ENCODE results near the gene PPFIA4. TPM values are rescaled to one million over a fixed set of nuclear protein-coding genes. Genes with fewer than 3 reads are reported as not detected.

The PPFIA4 gene
- total RNA-seq, 1 experiment from 2014 or later, result 10.8 TPM

DNA sequence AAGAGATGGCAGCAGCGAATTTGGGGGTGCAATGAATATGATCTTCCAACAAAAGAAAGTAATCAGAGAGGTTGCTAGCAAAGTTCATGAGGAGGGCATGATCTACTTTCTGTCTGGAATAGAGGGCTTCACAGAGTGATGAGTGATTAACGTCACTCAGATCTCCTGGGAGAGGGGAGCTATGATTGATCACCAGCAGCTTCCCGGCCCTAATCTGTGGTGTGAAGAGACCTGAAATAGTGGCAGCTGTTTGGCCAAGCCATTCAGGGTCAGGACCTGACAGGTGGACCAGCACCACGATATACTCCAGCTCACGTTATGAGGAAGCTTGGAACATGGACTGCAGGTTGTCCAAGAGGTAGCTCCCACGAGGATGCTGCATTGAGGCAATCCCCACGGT, 39.0 kb upstream of the PPFIA4 start:
- Histone ChIP-seq H3K27me3 (ENCODE audit: insufficient read depth, low read length) (no peaks in the 10 kb centered on the region), H3K36me3 (ENCODE audit: control insufficient read depth in 1 of 2, insufficient read depth in 2 of 2, low read length in 2 of 2) (no peaks in the 10 kb centered on the region), H3K79me2 (ENCODE audit: insufficient read depth, low read length) (no peaks in the 10 kb centered on the region), H3K9ac (ENCODE audit: low read length) (no peak overlapping the region), H2AFZ (ENCODE audit: low read depth, low read length, poor library complexity, severe bottlenecking) (no peak overlapping the region), H3K9me3 (ENCODE audit: control insufficient read depth in 1 of 2, insufficient read depth in 1 of 2, low read depth in 1 of 2, low read length in 2 of 2) (no peaks in the 10 kb centered on the region), H3K4me1 (ENCODE audit: control insufficient read depth in 1 of 2, insufficient read depth in 2 of 2, low read length in 2 of 2) (peaks cover 4 to 8% of the 10 kb centered on the region in 2 experiments; a peak in 3 of 4 replicates), H3K4me2 (ENCODE audit: low read length) (no peak overlapping the region), H4K20me1 (ENCODE audit: insufficient read depth) (no peaks in the 10 kb centered on the region), H3K27ac (ENCODE audit: low read depth, low read length) (no peak overlapping the region), H3K4me3 (replicated peaks in 1 of 2; ENCODE audit: low read depth in 1 of 2, low read length in 2 of 2) (no peak overlapping the region), H3K9me2 (ENCODE audit: insufficient read depth) (no peaks in the 10 kb centered on the region)
- no TSS peak for BruUV-seq (replicated peaks)
- POLR2A ChIA-PET, result no interaction called here
- intact Hi-C loops (cut with micrococcal nuclease), result no loop called here
- ATAC-seq (no peak), DNase-seq (ENCODE audit: low read depth, low spot score) (no peak)
- CTCF ChIA-PET, result no interaction called here
- RAD21 ChIA-PET (ENCODE audit: low non-redundant PET in 1 of 2, low total read pairs in 2 of 2, uncharacterized antibody in 2 of 2, unreplicated experiment in 2 of 2), result interaction anchor here in 1 of 2 experiments (0.6 kb wide), 1 partner anchor 9 kb away, joined by 5 read pairs; no protein-coding TSS in a partner anchor
- TF ChIP-seq EZH2 (IDR thresholded peaks at IDR 0.05), result no peak

DNA sequence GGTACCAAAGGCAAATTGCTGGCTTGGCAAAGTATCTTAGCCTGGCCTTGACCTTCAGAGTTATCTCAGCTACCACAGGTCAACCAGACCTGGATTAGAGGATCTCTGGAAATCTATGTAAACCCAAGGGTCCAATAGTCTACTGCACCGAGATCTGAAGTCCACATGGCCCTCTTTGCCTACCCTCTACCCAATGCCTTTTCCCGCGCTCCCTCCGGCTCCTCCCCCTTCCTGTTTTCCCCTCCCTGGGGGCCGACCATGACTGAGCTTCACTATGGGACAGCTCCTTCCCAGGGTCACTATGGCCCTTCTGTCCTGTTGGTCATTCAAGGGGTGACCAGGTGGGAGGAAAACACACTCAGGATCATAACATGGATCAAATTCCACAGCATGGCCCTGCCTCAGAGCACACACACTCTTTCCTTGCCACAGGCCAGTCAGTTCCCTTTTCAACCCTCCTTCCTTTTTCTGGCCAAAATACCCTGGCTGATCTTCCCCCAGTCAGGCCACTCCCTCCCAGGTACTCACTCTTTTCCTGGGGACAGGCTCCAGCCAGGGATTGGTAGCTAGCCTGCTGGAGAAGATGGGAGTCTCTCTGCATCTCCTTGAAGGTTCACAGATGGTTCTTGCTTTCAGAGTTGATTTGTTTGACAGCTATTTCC, 38.2 kb upstream of the PPFIA4 start:
- ChIA-PET RAD21 (ENCODE audit: low non-redundant PET in 1 of 2, low total read pairs in 2 of 2, uncharacterized antibody in 2 of 2, unreplicated experiment in 2 of 2) (interaction anchor here in 1 of 2 experiments (0.6 kb wide), 1 partner anchor 10 kb away, joined by 5 read pairs; no protein-coding TSS in a partner anchor), CTCF (no interaction called here), POLR2A (no interaction called here)
- ATAC-seq (no peak), DNase-seq (ENCODE audit: low read depth, low spot score) (no peak)
- H3K27me3 ChIP-seq (ENCODE audit: insufficient read depth, low read length), result no peaks in the 10 kb centered on the region
- BruUV-seq (replicated peaks), result no TSS peak
- no peaks in the 10 kb centered on the region for H3K9me3 ChIP-seq (ENCODE audit: control insufficient read depth in 1 of 2, insufficient read depth in 1 of 2, low read depth in 1 of 2, low read length in 2 of 2)
- no peak overlapping the region for H3K27ac ChIP-seq (ENCODE audit: low read depth, low read length)
- TF ChIP-seq, protein P1, sequence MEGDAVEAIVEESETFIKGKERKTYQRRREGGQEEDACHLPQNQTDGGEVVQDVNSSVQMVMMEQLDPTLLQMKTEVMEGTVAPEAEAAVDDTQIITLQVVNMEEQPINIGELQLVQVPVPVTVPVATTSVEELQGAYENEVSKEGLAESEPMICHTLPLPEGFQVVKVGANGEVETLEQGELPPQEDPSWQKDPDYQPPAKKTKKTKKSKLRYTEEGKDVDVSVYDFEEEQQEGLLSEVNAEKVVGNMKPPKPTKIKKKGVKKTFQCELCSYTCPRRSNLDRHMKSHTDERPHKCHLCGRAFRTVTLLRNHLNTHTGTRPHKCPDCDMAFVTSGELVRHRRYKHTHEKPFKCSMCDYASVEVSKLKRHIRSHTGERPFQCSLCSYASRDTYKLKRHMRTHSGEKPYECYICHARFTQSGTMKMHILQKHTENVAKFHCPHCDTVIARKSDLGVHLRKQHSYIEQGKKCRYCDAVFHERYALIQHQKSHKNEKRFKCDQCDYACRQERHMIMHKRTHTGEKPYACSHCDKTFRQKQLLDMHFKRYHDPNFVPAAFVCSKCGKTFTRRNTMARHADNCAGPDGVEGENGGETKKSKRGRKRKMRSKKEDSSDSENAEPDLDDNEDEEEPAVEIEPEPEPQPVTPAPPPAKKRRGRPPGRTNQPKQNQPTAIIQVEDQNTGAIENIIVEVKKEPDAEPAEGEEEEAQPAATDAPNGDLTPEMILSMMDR (IDR thresholded peaks at IDR 0.05 in 2 of 3, conservative IDR thresholded peaks at IDR 0.05 in 1 of 3; ENCODE audit: borderline replicate concordance in 1 of 3, insufficient read depth in 1 of 3, low read depth in 2 of 3, low read length in 2 of 3), result no peak
- TF ChIP-seq CEBPB (IDR thresholded peaks at IDR 0.05; ENCODE audit: low read depth) (no peak), ELF1 (IDR thresholded peaks at IDR 0.05; ENCODE audit: borderline replicate concordance, low read depth) (no peak)
- no peak overlapping the region for H2AFZ ChIP-seq (ENCODE audit: low read depth, low read length, poor library complexity, severe bottlenecking)
- no peak overlapping the region for H3K9ac ChIP-seq (ENCODE audit: low read length)
- no peaks in the 10 kb centered on the region for H3K36me3 ChIP-seq (ENCODE audit: control insufficient read depth in 1 of 2, insufficient read depth in 2 of 2, low read length in 2 of 2)
- H3K4me1 ChIP-seq (ENCODE audit: control insufficient read depth in 1 of 2, insufficient read depth in 2 of 2, low read length in 2 of 2), result peaks cover 0 to 2% of the 10 kb centered on the region in 2 experiments; a peak in 2 of 4 replicates
- no peaks in the 10 kb centered on the region for H3K9me2 ChIP-seq (ENCODE audit: insufficient read depth)
- H3K4me2 ChIP-seq (ENCODE audit: low read length), result no peak overlapping the region
- no peaks in the 10 kb centered on the region for H3K79me2 ChIP-seq (ENCODE audit: insufficient read depth, low read length)
- H3K4me3 ChIP-seq (replicated peaks in 1 of 2; ENCODE audit: low read depth in 1 of 2, low read length in 2 of 2), result no peak overlapping the region
- no peaks in the 10 kb centered on the region for H4K20me1 ChIP-seq (ENCODE audit: insufficient read depth)
- intact Hi-C loops (cut with micrococcal nuclease), result no loop called here

Data from HCT116 (cell line).